IMR-90 (cell line): ENCODE data around the gene SS18L1. TPM values are rescaled to one million over a fixed set of nuclear protein-coding genes. Genes with fewer than 3 reads are reported as not detected.

Experiments
- ATAC-seq: fragments of 200-7000 bp; cut with Tn5 transposase; 2 replicates; pipeline ENCODE4 v1.9.1; 2020; ENCODE audit warnings: low read depth, mild to moderate bottlenecking, moderate library complexity
- BruUV-seq: library from RNA; stranded (reverse); fragments of 400-500 nt; replicated peaks from 2 replicates; lab custom pipeline; 2021; lab: Mats Ljungman, UMichigan
- CTCF ChIA-PET: fragments of 300-600 bp; formaldehyde crosslinking; extraction: SDS; loops from one replicate; lab custom pipeline; 2021; ENCODE audit warnings: antibody characterized with exemption; lab: Yijun Ruan, JAX
- POLR2A ChIA-PET: fragments of 300-600 bp; sonication (Branson Sonifier 250); formaldehyde crosslinking; loops from one replicate; lab custom pipeline; 2022; ENCODE audit warnings: antibody characterized with exemption; ENCODE audit not compliant: unreplicated experiment; lab: Charles Lee
- DNase-seq: peaks from one replicate; pipeline ENCODE4 v3.0.0; 2013
- H2AFZ ChIP-seq: replicated peaks from 2 replicates; pipeline ENCODE3; 2013; ENCODE audit warnings: low read length, mild to moderate bottlenecking; ENCODE audit not compliant: poor library complexity
- H2AK5ac ChIP-seq: 2 replicates; pipeline ENCODE4 v1.6.1; 2013; ENCODE audit warnings: low read depth, low read length, inconsistent platforms
- H2AK9ac ChIP-seq: replicated peaks from 2 replicates; pipeline ENCODE3; 2013; ENCODE audit warnings: mild to moderate bottlenecking, low read depth, low read length, moderate library complexity; ENCODE audit not compliant: poor library complexity
- H2BK120ac ChIP-seq: 2 replicates; pipeline ENCODE4 v1.6.1; 2013; ENCODE audit warnings: low read depth, low read length, inconsistent platforms
- H2BK15ac ChIP-seq: 3 replicates; pipeline ENCODE4 v1.6.1; 2013; ENCODE audit warnings: low read depth, low read length, inconsistent platforms
- H2BK20ac ChIP-seq: 2 replicates; pipeline ENCODE4 v1.6.1; 2013; ENCODE audit warnings: low read depth, mild to moderate bottlenecking, inconsistent platforms, low read length, moderate library complexity
- H2BK5ac ChIP-seq: 2 replicates; pipeline ENCODE4 v1.6.1; 2013; ENCODE audit warnings: mild to moderate bottlenecking, low read depth, low read length, inconsistent platforms; ENCODE audit not compliant: poor library complexity, severe bottlenecking
- H3K14ac ChIP-seq: replicated peaks from 2 replicates; pipeline ENCODE4 v1.6.1; 2013; ENCODE audit warnings: low read depth, low read length, inconsistent platforms
- H3K18ac ChIP-seq: 2 replicates; pipeline ENCODE4 v1.6.1; 2013; ENCODE audit warnings: low read depth, low read length, control low read depth
- H3K23ac ChIP-seq: 2 replicates; pipeline ENCODE4 v1.6.1; 2013; ENCODE audit warnings: low read depth, low read length, inconsistent platforms
- H3K27ac ChIP-seq: 2 replicates; pipeline ENCODE4 v1.5.1; 2013; ENCODE audit warnings: mild to moderate bottlenecking, control low read depth, low read length; ENCODE audit not compliant: insufficient read depth
- H3K27me3 ChIP-seq: 2 replicates; pipeline ENCODE4 v1.6.1; 2013; ENCODE audit warnings: low read length; ENCODE audit not compliant: control insufficient read depth, insufficient read depth
- H3K36me3 ChIP-seq: 2 replicates; pipeline ENCODE4 v1.6.1; 2013; ENCODE audit warnings: low read length, mixed read lengths; ENCODE audit not compliant: control insufficient read depth, insufficient read depth
- H3K4ac ChIP-seq: 2 replicates; pipeline ENCODE4 v1.6.1; 2013; ENCODE audit warnings: low read depth, low read length, inconsistent platforms
- H3K4me1 ChIP-seq: 2 replicates; pipeline ENCODE4 v1.6.1; 2013; ENCODE audit warnings: low read length, mixed read lengths; ENCODE audit not compliant: control insufficient read depth, insufficient read depth
- H3K4me2 ChIP-seq: 2 replicates; pipeline ENCODE4 v1.6.1; 2013; ENCODE audit warnings: low read depth, mild to moderate bottlenecking, control low read depth, low read length, moderate library complexity
- H3K4me3 ChIP-seq: 2 replicates; pipeline ENCODE4 v1.5.1; 2013; ENCODE audit warnings: low read depth, mild to moderate bottlenecking, control low read depth, low read length, moderate library complexity; ENCODE audit not compliant: insufficient read depth
- H3K56ac ChIP-seq: 2 replicates; pipeline ENCODE4 v1.6.1; 2013; ENCODE audit warnings: low read length, inconsistent platforms; ENCODE audit not compliant: insufficient read depth; ENCODE audit errors: extremely low read depth
- H3K79me1 ChIP-seq, 2 experiments: 2 replicates each; pipeline ENCODE4 v1.6.1; 2013; ENCODE audit warnings: low read length in 2 of 2, inconsistent platforms in 1 of 2, low read depth in 1 of 2
- H3K9ac ChIP-seq: 2 replicates; pipeline ENCODE4 v1.6.1; 2013; ENCODE audit warnings: low read depth, low read length, control low read depth
- H3K9me1 ChIP-seq: 2 replicates; pipeline ENCODE4 v1.6.1; 2013; ENCODE audit warnings: low read length, inconsistent platforms; ENCODE audit not compliant: insufficient read depth
- H3K9me3 ChIP-seq: 2 replicates; pipeline ENCODE4 v1.6.1; 2013; ENCODE audit warnings: low read length; ENCODE audit not compliant: control insufficient read depth, insufficient read depth
- H4K20me1 ChIP-seq: 2 replicates; pipeline ENCODE4 v1.6.1; 2013; ENCODE audit warnings: low read length, inconsistent platforms; ENCODE audit not compliant: insufficient read depth
- H4K5ac ChIP-seq: 2 replicates; pipeline ENCODE4 v1.6.1; 2013; ENCODE audit warnings: mild to moderate bottlenecking, low read depth, low read length, control low read depth
- H4K8ac ChIP-seq, 2 experiments: 2 replicates each; pipeline ENCODE4 v1.6.1; 2013; ENCODE audit warnings: low read depth in 2 of 2, low read length in 2 of 2, control low read depth in 1 of 2, inconsistent platforms in 1 of 2
- H4K91ac ChIP-seq: 2 replicates; pipeline ENCODE4 v1.6.1; 2013; ENCODE audit warnings: low read depth, low read length, inconsistent platforms; ENCODE audit not compliant: insufficient read depth
- BHLHE40 ChIP-seq: fragments of 150-350 bp; IDR thresholded peaks from 2 replicates; pipeline ENCODE4 v1.6.1; 2016; ENCODE audit warnings: mild to moderate bottlenecking, low read depth, low read length
- CEBPB ChIP-seq: IDR thresholded peaks from 2 replicates; pipeline ENCODE4 v1.6.1; 2012; ENCODE audit warnings: low read depth, low read length, improper control_type of control experiment
- CHD1 ChIP-seq: IDR thresholded peaks from 2 replicates; pipeline ENCODE4 v1.6.1; 2012; ENCODE audit warnings: low read depth, low read length, improper control_type of control experiment
- MAFK ChIP-seq: IDR thresholded peaks from 2 replicates; pipeline ENCODE4 v1.6.1; 2012; ENCODE audit warnings: low read depth, low read length, improper control_type of control experiment
- POLR2A ChIP-seq: IDR thresholded peaks from 2 replicates; pipeline ENCODE4 v1.6.1; 2012; ENCODE audit warnings: mild to moderate bottlenecking, low read depth, low read length
- WGBS, 2 experiments: methylation state at CpG; one replicate each; pipeline versions ENCODE4 v1.1.5 to v1.1.7; 2013; ENCODE audit warnings: missing lambda C conversion rate in 2 of 2; ENCODE audit not compliant: insufficient read length in 1 of 2; ENCODE audit errors: extremely low coverage in 2 of 2; 5-methylcytosine and 5-hydroxymethylcytosine counted together
- dilution Hi-C: fragments of 300-500 bp; cut with HindIII; formaldehyde crosslinking; loops from one replicate; pipeline ENCODE4 v1.14.3; 2018; ENCODE audit warnings: low sequenced_read_pairs; ENCODE audit not compliant: unreplicated experiment
- in situ Hi-C: fragments of 300-500 bp; cut with MboI; formaldehyde crosslinking; loops from 3 replicates; pipeline ENCODE4 v1.14.3; 2019; ENCODE audit warnings: low sequenced_read_pairs, inconsistent platforms, mixed read lengths
- intact Hi-C: fragments of 100-400 bp; cut with micrococcal nuclease; formaldehyde crosslinking; loops from 2 replicates; pipeline ENCODE4 v1.10.0; 2022
- polyA plus RNA-seq, 3 experiments: library from polyadenylated mRNA; depleted of rRNA; stranded (reverse); fragments of >200 nt; gene quantifications; 2 replicates each; pipeline ENCODE4 v1.2.3, GENCODE V29; 2012; ENCODE audit warnings: low replicate concordance in 1 of 3
- total RNA-seq: library from RNA; depleted of rRNA; stranded (reverse); fragments of >200 nt; gene quantifications from 2 replicates; pipeline ENCODE4 v1.2.3, GENCODE V29; 2012
- TF ChIP-seq, protein P1 (sequence below): fragments of 150-350 bp; IDR thresholded peaks from 2 replicates; pipeline ENCODE4 v1.6.1; 2016; ENCODE audit warnings: low read depth, mild to moderate bottlenecking, low read length, moderate library complexity, borderline replicate concordance

SS18L1 gene
- total and polyA plus RNA-seq, 2 of the 4 experiments (the other 2 are of a cell fraction) = 8.1 to 12.2 TPM

DNA sequence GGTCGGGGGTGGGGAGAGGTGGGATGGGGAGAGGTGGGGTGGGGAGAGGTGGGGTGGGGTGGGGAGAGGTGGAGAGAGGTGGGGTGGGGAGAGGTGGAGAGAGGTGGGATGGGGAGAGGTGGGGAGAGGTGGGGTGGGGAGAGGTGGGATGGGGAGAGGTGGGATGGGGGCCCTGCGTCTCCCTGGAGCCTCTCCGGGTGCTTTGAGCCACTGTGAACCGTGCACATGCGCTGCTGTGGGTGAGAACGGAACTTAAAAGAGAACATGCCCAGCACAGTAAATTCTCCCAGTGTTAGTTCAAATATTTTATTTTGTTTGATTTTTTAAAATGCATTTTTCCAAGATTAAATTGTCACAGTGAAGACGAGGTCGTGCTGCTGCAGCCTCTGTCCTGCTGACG, 16.7 kb downstream of the SS18L1 start:
- in situ Hi-C loops = no loop called here
- Histone ChIP-seq H3K4me2 (no peak overlapping the region), H3K27ac (no peak overlapping the region), H2AFZ (no peak overlapping the region), H3K18ac (no peak overlapping the region), H3K79me1 (peaks cover 9 to 57% of the 10 kb centered on the region in 2 experiments), H3K27me3 (no peaks in the 10 kb centered on the region), H2BK20ac (no peak overlapping the region), H3K14ac (no peak overlapping the region), H4K20me1 (peaks cover 49% of the 10 kb centered on the region), H4K91ac (no peak overlapping the region), H3K4ac (no peak overlapping the region), H3K36me3 (peaks cover 41% of the 10 kb centered on the region), H2AK5ac (no peak overlapping the region), H3K23ac (no peak overlapping the region), H2BK5ac (no peak overlapping the region), H2AK9ac (no peak overlapping the region), H3K4me3 (no peak overlapping the region), H4K8ac (no peak overlapping the region), H3K4me1 (peaks cover 7% of the 10 kb centered on the region), H2BK15ac (no peak overlapping the region), H3K56ac (no peak overlapping the region), H3K9me3 (no peaks in the 10 kb centered on the region), H3K9ac (no peak overlapping the region), H2BK120ac (no peak overlapping the region), H4K5ac (no peak overlapping the region), H3K9me1 (peaks cover 16% of the 10 kb centered on the region; the same call in 1 of the 2 replicates)
- WGBS, 2 experiments = 100% methylated on average over 3 of the region's 9 CpGs; no CpG with 5 or more reads in 1 of the 2 experiments
- intact Hi-C loops = no loop called here
- TF ChIP-seq, protein P1, sequence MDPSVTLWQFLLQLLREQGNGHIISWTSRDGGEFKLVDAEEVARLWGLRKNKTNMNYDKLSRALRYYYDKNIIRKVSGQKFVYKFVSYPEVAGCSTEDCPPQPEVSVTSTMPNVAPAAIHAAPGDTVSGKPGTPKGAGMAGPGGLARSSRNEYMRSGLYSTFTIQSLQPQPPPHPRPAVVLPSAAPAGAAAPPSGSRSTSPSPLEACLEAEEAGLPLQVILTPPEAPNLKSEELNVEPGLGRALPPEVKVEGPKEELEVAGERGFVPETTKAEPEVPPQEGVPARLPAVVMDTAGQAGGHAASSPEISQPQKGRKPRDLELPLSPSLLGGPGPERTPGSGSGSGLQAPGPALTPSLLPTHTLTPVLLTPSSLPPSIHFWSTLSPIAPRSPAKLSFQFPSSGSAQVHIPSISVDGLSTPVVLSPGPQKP = no peak
- TF ChIP-seq MAFK (no peak), POLR2A (no peak), CHD1 (no peak), BHLHE40 (no peak), CEBPB (no peak)
- DNase-seq = no peak
- ChIA-PET POLR2A (no interaction called here), CTCF (no interaction called here)
- BruUV-seq = no TSS peak
- ATAC-seq = no peak
- dilution Hi-C loops = no loop called here
